NB4 (cell line): ENCODE data around the gene SLF2.

Experiments
- MYC ChIP-seq: IDR thresholded peaks from 2 replicates; pipeline ENCODE4 v1.6.1; 2011; ENCODE audit warnings: low read depth, low read length
- POLR2A ChIP-seq: IDR thresholded peaks from 2 replicates; pipeline ENCODE4 v1.6.1; 2011; ENCODE audit warnings: mild to moderate bottlenecking; ENCODE audit not compliant: insufficient read length; ENCODE audit errors: extremely low read depth
- TF ChIP-seq, protein P1 (sequence below): IDR thresholded peaks from one replicate; pipeline ENCODE4 v1.5.1; 2012; ENCODE audit warnings: low read depth, low read length
- TF ChIP-seq, protein P2 (sequence below): IDR thresholded peaks from 2 replicates; pipeline ENCODE4 v1.6.1; 2011; ENCODE audit warnings: low read depth, low read length

DNA sequence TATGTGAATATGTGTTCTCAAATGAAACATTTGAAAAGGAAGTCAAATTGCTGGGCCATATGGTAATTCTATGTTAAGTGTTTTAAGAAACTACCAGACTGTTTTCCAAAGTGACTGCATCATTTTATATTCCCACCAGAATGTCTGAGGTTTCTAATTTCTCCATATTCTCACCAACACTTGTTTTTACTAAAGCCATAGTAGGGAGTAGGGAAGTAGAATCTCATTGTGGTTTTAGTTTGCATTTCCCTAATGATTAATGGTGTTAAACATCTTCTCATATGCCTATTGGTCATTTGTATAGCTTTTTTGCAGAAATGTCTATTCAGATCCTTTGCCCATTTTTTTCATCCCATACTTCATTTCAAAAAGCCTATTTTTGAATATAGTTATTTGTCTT is 47.5 kb downstream of the SLF2 start:
- TF ChIP-seq, protein P1, sequence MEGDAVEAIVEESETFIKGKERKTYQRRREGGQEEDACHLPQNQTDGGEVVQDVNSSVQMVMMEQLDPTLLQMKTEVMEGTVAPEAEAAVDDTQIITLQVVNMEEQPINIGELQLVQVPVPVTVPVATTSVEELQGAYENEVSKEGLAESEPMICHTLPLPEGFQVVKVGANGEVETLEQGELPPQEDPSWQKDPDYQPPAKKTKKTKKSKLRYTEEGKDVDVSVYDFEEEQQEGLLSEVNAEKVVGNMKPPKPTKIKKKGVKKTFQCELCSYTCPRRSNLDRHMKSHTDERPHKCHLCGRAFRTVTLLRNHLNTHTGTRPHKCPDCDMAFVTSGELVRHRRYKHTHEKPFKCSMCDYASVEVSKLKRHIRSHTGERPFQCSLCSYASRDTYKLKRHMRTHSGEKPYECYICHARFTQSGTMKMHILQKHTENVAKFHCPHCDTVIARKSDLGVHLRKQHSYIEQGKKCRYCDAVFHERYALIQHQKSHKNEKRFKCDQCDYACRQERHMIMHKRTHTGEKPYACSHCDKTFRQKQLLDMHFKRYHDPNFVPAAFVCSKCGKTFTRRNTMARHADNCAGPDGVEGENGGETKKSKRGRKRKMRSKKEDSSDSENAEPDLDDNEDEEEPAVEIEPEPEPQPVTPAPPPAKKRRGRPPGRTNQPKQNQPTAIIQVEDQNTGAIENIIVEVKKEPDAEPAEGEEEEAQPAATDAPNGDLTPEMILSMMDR: no peak
- no peak for TF ChIP-seq POLR2A
- TF ChIP-seq, protein P2, sequence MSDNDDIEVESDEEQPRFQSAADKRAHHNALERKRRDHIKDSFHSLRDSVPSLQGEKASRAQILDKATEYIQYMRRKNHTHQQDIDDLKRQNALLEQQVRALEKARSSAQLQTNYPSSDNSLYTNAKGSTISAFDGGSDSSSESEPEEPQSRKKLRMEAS: no peak
- TF ChIP-seq MYC: no peak
